Coronary artery (tissue), 2 donors: Measurements from ENCODE around the gene CDKN3.
"Not testable (repeated sequence)": the region's sequence is repeated elsewhere in the genome, so short reads cannot be mapped to it uniquely, and the experiment has no call there.

ENCODE experiments used
- DNase-seq: peaks from one replicate; pipeline ENCODE4 v3.0.0-alpha.2; 2017; ENCODE audit warnings: low spot score
- H3K27ac ChIP-seq, 2 donors: fragments of 200-600 bp; sonication (generic); one replicate each; pipeline ENCODE4 v1.5.1; 2016 to 2019
- H3K4me3 ChIP-seq: fragments of 200-600 bp; sonication (generic); 2 replicates; pipeline ENCODE4 v1.5.1; 2016; ENCODE audit warnings: mild to moderate bottlenecking, moderate library complexity
- CTCF ChIP-seq: fragments of 200-600 bp; sonication (generic); IDR thresholded peaks from one replicate; pipeline ENCODE4 v1.5.1; 2019; ENCODE audit warnings: antibody characterized with exemption

CDKN3 gene

GRCh38 chr14:54425068-54425467 is 28.3 kb downstream of the CDKN3 start:
- no peak for TF ChIP-seq CTCF
- H3K27ac ChIP-seq = no peak overlapping the region
- DNase-seq = no peak
- H3K4me3 ChIP-seq = no peak overlapping the region

- TF ChIP-seq CTCF = no peak
- Histone ChIP-seq H3K4me3 (no peak overlapping the region), H3K27ac (no peak overlapping the region)
- no peak for DNase-seq
Measured at GRCh38 chr14:54425537-54426274, 28.9 kb downstream of the CDKN3 start.

GRCh38 chr14:54427871-54428270 is 31.1 kb downstream of the CDKN3 start:
- no peak overlapping the region for H3K4me3 ChIP-seq
- no peak for DNase-seq
- no peak overlapping the region for H3K27ac ChIP-seq
- TF ChIP-seq CTCF = no peak

GRCh38 chr14:54428527-54428926 is 31.7 kb downstream of the CDKN3 start:
- Histone ChIP-seq H3K4me3 (no peak overlapping the region), H3K27ac (no peak overlapping the region)
- no peak for DNase-seq
- no peak for TF ChIP-seq CTCF

GRCh38 chr14:54435500-54435981 is 38.7 kb downstream of the CDKN3 start:
- TF ChIP-seq CTCF = no peak
- no peak overlapping the region for H3K4me3 ChIP-seq

GRCh38 chr14:54437954-54438353 is 41.1 kb downstream of the CDKN3 start:
- not testable (repeated sequence) for H3K27ac ChIP-seq, DNase-seq, H3K4me3 ChIP-seq

More at GRCh38 chr14:54435500-54435981, 38.7 kb downstream of the CDKN3 start:
- no peak overlapping the region for H3K27ac ChIP-seq
- DNase-seq = no peak

GRCh38 chr14:54438703-54439102 is 41.9 kb downstream of the CDKN3 start:
- TF ChIP-seq CTCF = no peak

More at GRCh38 chr14:54438703-54439102, 41.9 kb downstream of the CDKN3 start:
- H3K27ac ChIP-seq = no peak overlapping the region
- H3K4me3 ChIP-seq = no peak overlapping the region
- DNase-seq = no peak
